Measurements from ENCODE around the gene DPH6. TPM values are rescaled to one million over a fixed set of nuclear protein-coding genes. Genes with fewer than 3 reads are reported as not detected.

DPH6 gene
- total and polyA plus RNA-seq, 4 donors: 3.4 to 14.3 (median 10.4) TPM

- no peak for DNase-seq (ENCODE audit: low spot score)
- 99% methylated on average over 3 of the region's 3 CpGs for WGBS
- Histone ChIP-seq H3K4me1 (ENCODE audit: control insufficient read depth in 4 of 4, insufficient read depth in 4 of 4, low read length in 3 of 4) (no peaks in the 10 kb centered on the region), H3K9ac (ENCODE audit: low read depth in 1 of 2, low read length in 2 of 2) (no peak overlapping the region), H3K4me3 (ENCODE audit: low read depth in 1 of 3, low read length in 3 of 3) (no peak overlapping the region), H3K36me3 (ENCODE audit: control insufficient read depth in 4 of 4, insufficient read depth in 3 of 4, low read depth in 1 of 4, low read length in 3 of 4) (no peaks in the 10 kb centered on the region), H3K27ac (ENCODE audit: low read depth in 1 of 2, low read length in 2 of 2) (no peak overlapping the region), H3K9me3 (ENCODE audit: control insufficient read depth in 4 of 4, low read length in 3 of 4) (no peaks in the 10 kb centered on the region), H3K27me3 (ENCODE audit: control insufficient read depth in 4 of 4, insufficient read depth in 4 of 4, low read length in 3 of 4) (no peaks in the 10 kb centered on the region)
- no peak for TF ChIP-seq RXRA (IDR thresholded peaks at IDR 0.05)
- TF ChIP-seq, protein P1, sequence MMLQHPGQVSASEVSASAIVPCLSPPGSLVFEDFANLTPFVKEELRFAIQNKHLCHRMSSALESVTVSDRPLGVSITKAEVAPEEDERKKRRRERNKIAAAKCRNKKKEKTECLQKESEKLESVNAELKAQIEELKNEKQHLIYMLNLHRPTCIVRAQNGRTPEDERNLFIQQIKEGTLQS (IDR thresholded peaks at IDR 0.05): no peak
- no peak for TF ChIP-seq REST (IDR thresholded peaks at IDR 0.05)
- TF ChIP-seq SP1 (IDR thresholded peaks at IDR 0.05): no peak
- TF ChIP-seq, protein P2, sequence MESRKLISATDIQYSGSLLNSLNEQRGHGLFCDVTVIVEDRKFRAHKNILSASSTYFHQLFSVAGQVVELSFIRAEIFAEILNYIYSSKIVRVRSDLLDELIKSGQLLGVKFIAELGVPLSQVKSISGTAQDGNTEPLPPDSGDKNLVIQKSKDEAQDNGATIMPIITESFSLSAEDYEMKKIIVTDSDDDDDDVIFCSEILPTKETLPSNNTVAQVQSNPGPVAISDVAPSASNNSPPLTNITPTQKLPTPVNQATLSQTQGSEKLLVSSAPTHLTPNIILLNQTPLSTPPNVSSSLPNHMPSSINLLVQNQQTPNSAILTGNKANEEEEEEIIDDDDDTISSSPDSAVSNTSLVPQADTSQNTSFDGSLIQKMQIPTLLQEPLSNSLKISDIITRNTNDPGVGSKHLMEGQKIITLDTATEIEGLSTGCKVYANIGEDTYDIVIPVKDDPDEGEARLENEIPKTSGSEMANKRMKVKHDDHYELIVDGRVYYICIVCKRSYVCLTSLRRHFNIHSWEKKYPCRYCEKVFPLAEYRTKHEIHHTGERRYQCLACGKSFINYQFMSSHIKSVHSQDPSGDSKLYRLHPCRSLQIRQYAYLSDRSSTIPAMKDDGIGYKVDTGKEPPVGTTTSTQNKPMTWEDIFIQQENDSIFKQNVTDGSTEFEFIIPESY (IDR thresholded peaks at IDR 0.05): no peak
- TF ChIP-seq RAD21 (IDR thresholded peaks at IDR 0.05): no peak
- no peak for TF ChIP-seq HNF4G (IDR thresholded peaks at IDR 0.05)
- TF ChIP-seq FOXA2 (IDR thresholded peaks at IDR 0.05): no peak
- no peak for TF ChIP-seq TAF1 (conservative IDR thresholded peaks at IDR 0.05)
- no peak for TF ChIP-seq GABPA (IDR thresholded peaks at IDR 0.05 in 1 of 2, conservative IDR thresholded peaks at IDR 0.05 in 1 of 2)
- TF ChIP-seq EGR1 (IDR thresholded peaks at IDR 0.05; ENCODE audit: low read depth in 2 of 2): no peak
- TF ChIP-seq FOXA1 (IDR thresholded peaks at IDR 0.05): no peak
- TF ChIP-seq NR2F2 (IDR thresholded peaks at IDR 0.05): no peak
- no peak for TF ChIP-seq JUND (IDR thresholded peaks at IDR 0.05)
- TF ChIP-seq HNF4A (conservative IDR thresholded peaks at IDR 0.05): no peak
- TF ChIP-seq MAX (IDR thresholded peaks at IDR 0.05): no peak
- no peak for TF ChIP-seq CTCF (IDR thresholded peaks at IDR 0.05; ENCODE audit: low read depth, low read length, missing input control)
- TF ChIP-seq YY1 (IDR thresholded peaks at IDR 0.05): no peak
Measured at GRCh38 chr15:35399901-35400300, 146.1 kb downstream of the DPH6 start.
